DOHH2 (cell line): ENCODE measurements around the gene SALL2.

Source experiments
- CTCF ChIP-seq: fragments of 200-600 bp; sonication (generic); IDR thresholded peaks from one replicate; pipeline ENCODE4 v1.5.1; 2014; ENCODE audit warnings: antibody characterized with exemption, mild to moderate bottlenecking, low read depth, low read length; ENCODE audit not compliant: poor library complexity, severe bottlenecking
- EZH2phosphoT487 ChIP-seq: fragments of 200-600 bp; sonication (generic); IDR thresholded peaks from 2 replicates; pipeline ENCODE4 v1.6.1; 2017; ENCODE audit warnings: borderline replicate concordance, mild to moderate bottlenecking, antibody characterized with exemption, low read length, moderate library complexity, mixed read lengths

DNA sequence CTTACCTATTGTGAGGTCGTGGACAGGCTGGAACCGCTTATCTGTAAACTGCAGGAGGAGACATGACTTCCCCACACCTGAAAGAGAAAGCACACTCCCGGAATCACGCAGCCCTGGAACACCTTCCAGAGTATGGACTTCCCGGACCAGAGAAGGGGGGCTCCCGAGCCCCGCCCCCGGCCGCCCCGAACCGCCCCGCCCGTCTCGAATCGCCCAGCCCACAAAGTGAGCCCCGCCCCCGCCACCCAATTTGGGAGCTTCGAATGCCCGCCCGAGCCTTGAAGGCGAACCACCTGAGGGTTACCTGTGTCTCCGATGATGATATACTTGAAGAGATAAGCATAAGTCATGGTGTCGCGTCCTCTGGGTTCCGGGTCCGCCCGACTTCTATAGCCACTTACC lies 49.6 kb downstream of the SALL2 start:
- TF ChIP-seq CTCF (no peak), EZH2phosphoT487 (no peak)
